Hematopoietic multipotent progenitor cell treated with erythropoietin and hydrocortisone succinate and interleukin-3 and kit ligand, for 15 days (in vitro differentiated cells): ENCODE data around the gene C1orf216.
"Not testable (repeated sequence)": the region's sequence is repeated elsewhere in the genome, so short reads cannot be mapped to it uniquely, and the experiment has no call there.

ENCODE experiments used
- DNase-seq: peaks from one replicate; pipeline ENCODE4 v3.0.0-alpha.2; 2015; ENCODE audit warnings: low spot score

Gene C1orf216

GRCh38 chr1:35706846-35707600 is 11.7 kb downstream of the C1orf216 start:
- no peak for DNase-seq

- no peak for DNase-seq
These were observed 16.2 kb downstream of the C1orf216 start for GRCh38 chr1:35702508-35702907.

DNA sequence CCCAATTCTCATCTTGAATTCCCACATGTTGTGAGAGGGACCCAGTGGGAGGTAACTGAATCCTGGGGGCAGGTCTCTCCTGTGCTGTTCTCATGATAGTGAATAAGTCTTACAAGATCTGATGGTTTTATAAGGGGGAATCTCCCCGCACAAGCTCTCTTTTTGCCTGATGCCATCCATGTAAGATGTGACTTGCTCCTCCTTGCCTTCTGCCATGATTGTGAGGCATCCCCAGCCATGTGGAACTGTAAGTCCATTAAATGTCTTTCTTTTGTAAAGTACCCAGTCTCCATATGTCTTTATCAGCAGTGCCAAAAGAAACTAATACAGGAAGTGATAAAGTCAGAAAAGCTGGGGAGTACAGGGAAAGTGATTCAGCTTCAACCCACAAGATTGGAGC is 19.5 kb downstream of the C1orf216 start:
- not testable (repeated sequence) for DNase-seq

GRCh38 chr1:35692317-35692716 is 26.4 kb downstream of the C1orf216 start:
- DNase-seq, result no peak

GRCh38 chr1:35691571-35692220 is 27.0 kb downstream of the C1orf216 start:
- DNase-seq, result no peak

DNA sequence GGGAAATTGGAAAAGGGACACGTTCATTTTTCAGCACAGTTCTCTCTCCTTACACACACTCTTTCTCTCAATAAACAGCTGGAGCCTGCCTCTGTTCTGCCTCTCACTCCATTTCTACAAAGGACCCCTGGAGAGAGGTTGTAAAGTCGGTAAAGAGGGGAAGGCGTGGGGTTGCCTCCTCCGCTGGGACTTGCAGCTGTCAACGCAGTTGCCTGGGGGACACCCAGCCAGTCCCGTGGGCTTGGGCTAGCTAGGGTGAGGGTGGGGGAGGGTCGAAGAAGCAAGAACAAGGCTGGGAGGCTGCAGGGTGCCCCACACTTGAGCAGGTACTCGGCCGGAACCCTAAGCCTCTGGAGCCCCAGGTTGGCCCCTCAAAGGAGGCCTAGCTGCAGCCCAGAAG is 27.6 kb downstream of the C1orf216 start:
- no peak for DNase-seq

DNA sequence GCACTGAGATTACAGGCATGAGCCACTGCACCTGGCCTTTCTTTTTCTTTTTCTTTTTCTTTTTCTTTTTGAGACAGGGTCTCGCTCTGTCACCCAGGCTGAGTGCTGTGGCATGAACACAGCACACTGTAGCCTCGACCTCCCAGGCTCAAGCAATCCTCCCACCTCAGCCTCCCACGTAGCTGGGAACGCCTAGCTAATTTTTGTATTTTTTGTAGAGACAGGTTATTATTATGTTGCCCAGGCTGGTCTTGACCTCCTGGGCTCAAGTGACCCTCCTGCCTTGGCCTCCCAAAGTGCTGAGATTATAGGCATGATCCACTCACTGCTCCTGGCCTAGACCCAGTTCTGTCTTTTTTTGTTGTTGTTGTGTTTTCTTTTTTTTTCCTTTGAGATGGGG is 28.6 kb downstream of the C1orf216 start:
- DNase-seq, result not testable (repeated sequence)

DNA sequence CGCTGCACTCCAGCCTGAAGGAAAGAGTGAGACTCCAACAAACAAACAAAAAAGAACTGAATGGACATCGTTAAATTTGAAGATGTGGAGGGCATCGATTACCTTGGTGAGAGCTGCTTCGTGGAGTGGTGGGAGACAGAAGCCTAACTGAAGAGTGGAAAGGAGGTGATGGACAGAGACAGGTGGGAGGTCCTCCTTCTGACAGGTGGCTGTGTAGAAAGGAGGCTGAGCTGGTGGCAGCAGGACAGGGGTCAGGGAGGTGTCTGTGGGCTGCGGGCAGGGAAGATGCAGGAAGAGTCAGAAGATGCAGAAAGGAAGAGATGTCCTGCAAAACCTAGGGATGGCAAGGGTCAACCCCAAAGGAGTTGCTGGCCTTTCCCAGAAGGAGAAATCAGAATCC is 30.5 kb downstream of the C1orf216 start:
- no peak for DNase-seq

DNA sequence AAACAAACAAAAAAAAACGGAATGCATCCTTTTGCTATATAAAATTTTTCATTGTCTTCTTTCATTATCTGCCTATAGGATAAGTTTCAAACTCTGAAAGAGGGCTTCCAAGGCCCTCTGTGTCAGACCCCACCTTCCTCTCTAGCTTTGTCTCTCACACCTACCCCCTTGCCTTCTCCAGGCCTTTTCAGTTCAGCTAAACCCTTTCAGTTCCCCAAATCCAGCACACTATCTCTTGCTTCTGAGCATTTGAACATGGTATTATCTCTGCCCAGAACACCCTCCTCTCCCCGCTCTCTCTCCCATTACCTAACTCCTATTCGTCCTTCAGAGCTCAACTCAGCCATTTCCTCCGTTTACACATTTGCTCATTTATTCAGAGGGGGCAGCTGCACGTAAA is 35.7 kb downstream of the C1orf216 start:
- no peak for DNase-seq

DNA sequence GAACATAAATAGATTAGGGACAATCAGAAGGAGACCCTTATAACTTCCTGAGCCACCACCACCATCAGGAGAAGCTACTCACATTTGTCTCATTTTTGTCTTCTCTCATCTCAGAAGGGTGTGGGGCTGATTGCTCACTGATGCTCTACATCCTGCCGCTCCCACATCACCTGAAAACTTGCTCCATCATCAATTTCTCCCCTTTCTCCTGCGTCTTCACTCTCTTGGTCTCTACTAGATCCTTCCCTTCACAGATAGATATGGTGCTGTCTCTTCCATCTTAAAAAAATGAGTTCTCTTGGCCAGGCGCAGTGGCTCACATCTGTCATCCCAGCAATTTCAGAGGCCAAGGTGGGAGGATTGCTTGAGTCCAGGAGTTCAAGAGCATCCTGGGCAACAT is 38.4 kb downstream of the C1orf216 start:
- no peak for DNase-seq

GRCh38 chr1:35675773-35676172 is 42.9 kb downstream of the C1orf216 start:
- no peak for DNase-seq

- DNase-seq, result peak; percentile 32
These were observed 44.6 kb downstream of the C1orf216 start for GRCh38 chr1:35674111-35674510.

- DNase-seq, result no peak
These were observed 46.6 kb downstream of the C1orf216 start for GRCh38 chr1:35672116-35672515.

DNA sequence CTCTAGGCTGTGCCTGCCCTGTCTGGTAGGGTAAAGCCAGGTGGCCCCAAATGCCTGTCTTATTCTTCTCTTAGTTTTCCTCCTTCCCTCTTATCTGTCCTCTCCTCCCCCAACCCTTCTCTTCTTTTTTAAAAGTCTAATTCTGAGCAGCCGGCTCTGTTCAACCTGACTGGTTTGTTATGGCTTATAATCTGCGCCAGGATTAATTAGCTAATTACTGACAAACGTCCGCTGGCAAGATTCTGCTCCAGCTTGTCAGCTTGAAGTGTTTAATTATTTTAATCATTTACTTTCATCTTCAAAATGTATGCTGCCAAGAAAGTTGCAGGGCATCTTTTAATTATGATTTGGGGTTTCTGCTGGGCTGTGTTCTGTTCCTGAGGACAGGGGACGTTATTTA is 50.2 kb downstream of the C1orf216 start:
- DNase-seq, result no peak

DNA sequence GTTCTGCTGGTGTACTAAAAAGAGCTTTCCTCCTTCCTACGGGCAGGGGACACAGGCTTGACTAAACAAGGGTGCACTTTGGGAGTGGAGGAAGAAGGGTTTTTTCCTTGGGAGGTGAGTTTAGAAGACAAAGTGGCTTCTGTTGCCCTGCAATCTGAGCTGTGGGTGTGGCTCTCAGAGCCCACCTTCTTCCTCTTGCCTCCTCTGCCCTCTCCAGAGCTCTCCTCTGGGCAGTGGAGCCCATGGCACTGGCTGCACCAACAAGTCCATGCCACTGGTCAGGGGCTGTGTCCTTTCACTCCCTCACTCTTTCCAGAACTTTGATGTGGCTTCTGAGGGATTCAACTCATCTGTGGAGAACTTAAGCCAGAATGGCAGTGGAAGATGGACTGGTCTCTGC is 51.8 kb downstream of the C1orf216 start:
- DNase-seq, result no peak

GRCh38 chr1:35666216-35666615 is 52.5 kb downstream of the C1orf216 start:
- no peak for DNase-seq
